Lower leg skin (tissue), 3 donors: Measurements from ENCODE around the gene IL18BP.

Source experiments
- CTCF ChIP-seq, 3 donors: fragments of 450-650 bp; IDR thresholded peaks; one replicate each; pipeline ENCODE4 v1.5.1; 2016; ENCODE audit warnings: antibody characterized with exemption in 3 of 3, mild to moderate bottlenecking in 3 of 3, moderate library complexity in 2 of 3
- POLR2A ChIP-seq, 2 donors: fragments of 450-650 bp; IDR thresholded peaks; one replicate each; pipeline ENCODE4 v1.6.1; 2016 to 2017; ENCODE audit warnings: antibody characterized with exemption in 2 of 2, mild to moderate bottlenecking in 1 of 2, moderate library complexity in 1 of 2

DNA sequence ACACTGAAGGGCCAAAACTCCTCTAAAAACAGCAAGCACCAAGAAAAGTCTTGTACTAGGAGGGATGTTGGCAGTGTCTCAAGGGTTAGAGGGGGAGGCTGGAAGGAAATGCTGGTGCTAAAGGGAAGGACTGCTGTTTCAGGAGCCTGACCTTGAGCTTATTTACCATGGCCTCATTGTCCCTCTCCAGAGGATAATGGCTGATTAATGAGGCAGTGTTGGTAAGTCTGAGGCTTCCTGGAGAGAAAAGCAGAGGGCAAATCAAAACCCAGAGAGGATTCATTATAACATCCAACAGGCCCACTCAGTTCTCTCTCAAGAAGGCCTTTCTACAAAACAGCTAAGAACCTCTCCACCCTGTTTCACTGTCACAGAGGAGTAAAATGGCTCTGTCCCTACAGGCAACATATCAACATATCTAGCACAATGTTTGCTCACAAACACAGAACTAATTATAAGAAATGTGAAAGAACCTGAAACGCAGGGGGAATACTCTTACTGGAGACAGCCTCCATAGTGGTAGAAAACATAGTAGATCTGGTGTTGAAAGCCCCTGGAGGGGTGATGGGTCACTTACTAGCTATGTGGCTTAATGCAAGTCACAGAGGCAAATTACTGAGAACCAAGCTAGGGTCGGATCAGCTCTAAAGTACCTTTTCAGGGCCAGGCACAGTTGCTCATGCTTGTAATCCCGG, 50.2 kb downstream of the IL18BP start:
- TF ChIP-seq CTCF (IDR thresholded peaks at IDR 0.05), result no peak
- no peak for TF ChIP-seq POLR2A (IDR thresholded peaks at IDR 0.05)
